Fibroblast of skin of back (primary cell): Measurements from ENCODE around the gene ZBTB17.
A peak's percentile ranks its signal among the peaks of the same experiment; 100 is the strongest.
"Not testable (repeated sequence)": the region's sequence is repeated elsewhere in the genome, so short reads cannot be mapped to it uniquely, and the experiment has no call there.

ENCODE experiments used
- DNase-seq: peaks from one replicate; pipeline ENCODE4 v3.0.0-alpha.2; 2013

The ZBTB17 gene

DNA sequence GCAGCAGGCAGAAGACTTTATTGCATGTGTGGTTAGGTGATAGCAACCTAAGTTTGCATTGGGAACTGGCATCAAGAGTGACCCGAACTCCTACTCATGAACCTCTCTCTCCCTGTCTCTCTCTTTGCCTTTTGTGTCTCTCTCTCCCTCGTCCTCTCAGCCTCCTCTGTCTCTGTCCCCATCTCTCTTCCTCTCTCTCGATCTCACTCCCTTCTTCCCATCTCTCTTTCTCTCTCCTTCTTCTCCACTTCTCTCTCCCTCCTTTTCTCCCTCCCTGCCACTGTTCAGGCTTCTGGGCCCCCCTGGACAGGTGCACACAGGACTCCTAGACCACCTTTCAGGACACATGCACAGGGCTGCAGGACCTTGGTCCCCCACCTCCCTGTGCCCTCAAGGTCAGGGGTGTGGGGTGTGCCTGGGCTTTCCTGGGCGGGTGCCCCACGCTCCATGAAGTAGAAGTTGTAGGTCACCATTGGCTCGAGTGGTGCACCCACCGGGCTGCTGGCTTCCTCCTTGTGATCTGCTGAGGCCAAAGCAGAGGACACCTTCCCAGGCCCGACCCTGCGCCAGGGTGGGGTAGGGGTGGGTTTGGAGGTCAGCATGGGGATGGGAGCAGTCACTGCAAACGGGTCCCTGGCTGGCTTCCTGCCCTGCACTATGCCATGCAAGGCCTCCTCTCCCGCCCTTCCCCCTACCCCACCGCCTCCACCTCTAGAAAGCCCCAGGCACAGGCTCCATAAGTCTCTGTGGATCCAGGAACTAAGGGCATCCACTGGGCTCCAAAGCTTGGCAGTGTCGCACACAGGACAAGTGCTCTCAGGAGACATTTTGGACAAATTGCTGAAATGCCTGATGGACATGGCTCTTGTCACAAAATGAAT is 13.2 kb upstream of the ZBTB17 start:
- DNase-seq = no peak

DNA sequence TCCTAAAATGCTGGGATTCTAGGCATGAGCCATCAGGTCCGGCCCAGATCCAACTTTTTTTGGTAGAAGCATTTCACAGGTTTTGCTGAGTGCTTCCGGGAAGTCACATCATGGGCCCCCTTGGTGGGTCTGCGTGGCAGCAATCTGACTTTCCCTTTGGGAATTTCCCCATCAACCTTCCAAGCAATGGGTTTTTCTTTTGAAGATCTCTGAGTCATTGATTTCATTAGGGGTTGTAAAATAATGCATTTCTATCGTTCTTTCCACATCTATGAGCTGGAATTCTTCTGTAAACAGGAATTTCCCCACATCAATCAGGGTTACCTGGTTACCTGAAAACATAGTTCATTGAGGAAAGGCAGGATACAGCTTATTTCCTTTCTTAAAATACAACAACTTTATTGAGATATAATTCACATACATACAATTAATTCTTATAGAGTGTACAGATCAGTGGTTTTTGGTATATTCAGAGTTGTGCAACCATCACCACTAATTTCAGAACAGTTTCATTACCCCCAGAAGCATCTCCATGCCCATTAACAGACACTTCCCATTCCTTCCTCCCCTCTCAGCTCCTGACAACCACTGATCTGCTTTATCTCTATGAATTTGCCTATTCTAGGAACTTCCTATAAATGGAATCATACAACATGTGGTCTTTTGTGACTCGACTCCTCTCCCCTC is 9.9 kb upstream of the ZBTB17 start:
- no peak for DNase-seq

DNA sequence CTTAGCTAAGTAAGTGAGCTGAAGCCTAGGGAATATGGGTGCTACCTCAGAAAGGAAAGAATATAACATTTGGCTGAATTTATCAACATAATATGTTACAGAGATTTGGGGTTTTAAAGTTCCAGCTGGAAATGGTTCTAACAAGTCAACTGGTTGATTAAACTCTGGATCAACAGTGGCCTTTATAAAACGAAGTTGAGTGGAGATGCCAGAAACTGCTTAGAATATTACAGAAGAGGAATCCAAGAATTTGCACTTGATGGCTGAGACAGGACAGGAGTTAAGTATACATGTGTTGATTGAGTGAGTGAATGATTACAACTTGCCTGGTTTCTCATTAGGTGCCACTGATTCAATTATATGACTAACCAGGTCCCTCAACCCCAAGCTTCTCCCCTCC is 7.4 kb upstream of the ZBTB17 start:
- no peak for DNase-seq

DNA sequence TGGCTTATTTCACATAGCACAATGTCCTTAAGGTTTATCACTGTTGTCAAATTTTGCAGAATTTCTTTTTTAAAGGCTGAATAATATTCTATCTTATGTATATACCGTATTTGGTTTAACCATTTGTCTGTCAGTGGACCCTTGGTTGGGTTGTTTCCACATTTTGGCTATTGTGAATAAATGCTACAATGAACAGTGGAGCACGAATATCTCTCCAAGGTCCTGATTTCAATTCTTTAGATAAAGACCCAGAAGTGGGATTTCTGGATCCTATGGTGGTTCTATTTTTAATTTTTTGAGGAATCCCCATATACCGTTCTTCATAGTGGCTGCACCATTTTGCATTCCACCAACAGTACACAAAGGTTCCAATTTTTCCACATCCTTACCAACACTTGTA is 5.8 kb upstream of the ZBTB17 start:
- no peak for DNase-seq

DNA sequence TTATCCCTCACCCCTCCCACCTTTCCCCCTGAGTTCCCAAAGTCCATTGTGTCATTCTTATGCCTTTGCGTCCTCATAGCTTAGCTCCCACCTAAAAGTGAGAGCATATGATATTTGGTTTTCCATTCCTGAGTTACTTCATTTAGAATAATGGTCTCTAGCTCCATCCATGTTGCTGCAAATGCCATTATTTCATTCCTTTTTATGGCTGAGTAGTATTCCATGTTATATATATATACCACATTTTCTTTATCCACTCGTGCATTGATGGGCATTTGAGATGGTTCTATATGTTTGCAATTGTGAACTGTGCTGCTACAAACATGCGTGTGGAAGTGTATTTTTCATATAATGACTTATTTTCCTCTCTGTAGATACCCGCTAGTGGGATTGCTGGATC is 2.0 kb upstream of the ZBTB17 start:
- DNase-seq = not testable (repeated sequence)

DNA sequence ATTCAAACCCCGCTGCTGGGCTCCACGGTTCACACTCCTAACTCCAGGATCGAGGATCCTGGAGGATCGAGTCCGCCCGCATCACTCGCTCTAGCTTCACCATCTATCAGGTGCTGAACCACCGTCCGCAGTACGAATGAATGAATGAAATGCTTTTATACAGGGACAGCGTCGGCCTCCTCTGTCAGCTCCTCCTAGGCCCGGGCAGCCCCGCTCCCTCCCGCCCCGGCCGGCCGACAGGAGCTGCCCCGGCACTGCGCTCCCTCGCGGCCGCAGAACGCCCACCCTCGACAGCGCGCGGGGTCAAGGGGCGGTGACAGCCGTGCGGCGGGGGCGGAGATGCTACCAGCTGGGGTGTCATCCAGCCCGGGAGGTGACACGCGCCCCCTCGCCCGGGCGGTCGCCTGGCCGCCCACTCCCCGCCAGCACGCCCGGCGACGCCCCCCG is 520 bp downstream of the ZBTB17 start:
- DNase-seq = peak; percentile 65

DNA sequence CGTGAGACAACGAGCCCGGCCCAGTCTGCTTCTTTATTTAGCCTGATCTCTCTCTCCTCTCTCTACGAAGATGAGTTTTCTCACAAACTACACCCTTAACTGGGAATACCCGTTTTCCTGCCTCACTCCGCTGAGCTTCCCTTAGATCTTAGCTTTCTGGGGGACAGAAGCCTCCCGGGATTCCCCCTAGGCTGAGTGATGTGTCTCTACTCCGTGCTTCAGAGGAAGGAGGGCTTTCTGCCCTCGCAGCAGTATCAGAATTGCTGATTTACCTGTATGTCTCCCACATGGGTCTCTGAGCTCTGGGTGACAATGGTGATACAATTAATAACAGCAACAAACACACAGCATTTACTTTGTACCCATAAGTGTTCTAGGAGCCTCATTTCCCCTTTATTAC is 1.0 kb downstream of the ZBTB17 start:
- no peak for DNase-seq

DNA sequence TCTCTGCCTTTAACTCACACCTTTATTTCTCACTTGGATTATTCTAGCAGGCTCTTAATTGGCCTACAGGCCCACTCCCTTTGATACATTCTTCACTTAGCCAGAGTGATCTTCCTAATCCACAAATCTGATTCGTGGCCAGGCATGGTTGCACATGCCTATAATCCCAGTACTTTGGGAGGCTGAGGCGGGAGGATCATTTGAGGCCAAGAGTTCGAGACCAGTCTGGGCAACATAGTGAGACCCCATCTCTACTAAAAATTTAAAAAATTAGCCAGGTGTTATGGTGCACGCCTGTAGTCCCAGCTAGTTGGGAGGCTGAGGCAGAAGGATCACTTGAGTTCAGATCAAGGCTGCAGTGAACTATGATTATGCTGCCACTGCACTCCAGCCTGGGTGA is 2.1 kb downstream of the ZBTB17 start:
- no peak for DNase-seq

DNA sequence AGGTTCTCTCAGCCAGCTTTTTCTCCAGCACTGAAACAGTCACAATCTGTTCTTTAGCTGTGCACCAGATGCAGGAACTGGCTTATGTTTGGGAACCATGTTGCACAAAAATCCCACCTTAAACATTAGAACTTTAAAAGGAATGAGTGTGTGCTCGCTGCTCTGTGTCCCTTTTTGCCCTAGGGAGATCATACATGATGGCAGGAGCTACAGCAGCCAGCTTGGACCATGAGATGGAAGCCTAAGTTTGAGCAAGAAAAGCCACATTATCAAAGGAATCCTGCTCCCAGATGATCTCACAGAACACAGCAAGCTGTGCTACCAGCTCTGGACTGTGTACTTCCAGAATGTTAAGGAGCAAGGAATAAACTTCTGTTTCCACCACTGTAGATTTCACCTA is 3.5 kb downstream of the ZBTB17 start:
- no peak for DNase-seq

DNA sequence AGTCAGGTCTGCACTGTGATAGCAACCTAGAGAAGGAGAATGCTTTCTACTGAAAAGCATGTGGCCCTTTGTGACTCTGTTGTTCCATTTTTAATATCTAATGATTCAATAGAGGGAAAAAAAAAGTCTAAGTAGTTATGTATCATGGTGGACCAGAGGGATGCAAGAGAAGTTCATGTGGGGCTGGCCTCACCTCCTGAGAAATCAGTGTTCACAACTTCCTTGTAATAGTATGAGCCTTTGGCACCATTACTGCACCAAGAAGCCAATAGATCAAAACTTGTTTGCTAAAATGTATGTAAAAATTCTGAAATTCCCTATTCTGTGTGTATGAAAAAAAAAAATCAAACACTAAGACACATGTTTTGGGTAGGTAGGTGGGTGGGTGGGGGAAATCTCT is 5.0 kb downstream of the ZBTB17 start:
- no peak for DNase-seq

DNA sequence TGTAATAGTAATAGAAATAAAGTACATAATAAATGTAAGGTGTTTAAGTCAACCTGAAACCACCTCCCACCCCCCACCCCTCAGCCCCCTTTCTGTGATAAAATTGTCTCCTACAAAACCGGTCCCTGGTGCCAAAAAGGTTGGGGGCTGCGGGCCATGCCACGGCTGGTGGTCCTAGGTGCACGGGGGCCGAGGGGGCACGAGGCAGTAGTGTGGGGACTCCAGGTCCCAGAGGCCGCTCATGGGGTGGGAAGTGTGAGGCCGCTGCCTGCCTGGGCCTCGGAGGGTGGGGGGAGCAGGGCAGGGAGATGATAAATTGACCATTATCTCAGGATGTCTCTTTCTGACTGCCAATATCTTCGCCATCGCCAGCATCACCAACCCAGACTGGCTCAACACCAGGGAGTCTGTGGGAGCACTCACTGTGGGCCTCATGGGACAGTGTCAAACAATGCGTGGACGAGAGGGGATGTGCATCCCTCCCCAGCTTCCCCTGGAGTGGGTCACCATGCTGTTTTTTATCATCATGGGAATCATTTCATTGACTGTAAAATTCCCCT is 6.5 kb downstream of the ZBTB17 start:
- no peak for DNase-seq

DNA sequence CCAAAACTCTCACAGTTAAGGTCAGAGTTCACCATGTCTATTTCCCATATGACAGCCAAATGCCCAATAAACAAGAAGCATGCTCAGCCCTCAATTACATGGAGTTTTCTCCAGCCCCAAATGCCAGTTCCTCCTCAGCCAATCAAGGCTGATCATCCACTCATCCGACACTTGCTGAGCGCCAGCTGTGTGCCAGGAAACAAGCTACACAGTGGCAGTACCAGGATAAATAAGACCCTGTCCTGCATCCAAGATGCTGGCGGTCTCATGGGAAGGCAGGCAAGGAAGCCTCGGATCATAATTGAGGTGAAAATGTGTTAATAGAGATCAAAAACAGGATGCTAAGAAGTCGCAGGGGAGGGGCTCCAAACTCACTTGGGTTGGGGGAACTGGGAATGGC is 7.7 kb downstream of the ZBTB17 start:
- DNase-seq = no peak

DNA sequence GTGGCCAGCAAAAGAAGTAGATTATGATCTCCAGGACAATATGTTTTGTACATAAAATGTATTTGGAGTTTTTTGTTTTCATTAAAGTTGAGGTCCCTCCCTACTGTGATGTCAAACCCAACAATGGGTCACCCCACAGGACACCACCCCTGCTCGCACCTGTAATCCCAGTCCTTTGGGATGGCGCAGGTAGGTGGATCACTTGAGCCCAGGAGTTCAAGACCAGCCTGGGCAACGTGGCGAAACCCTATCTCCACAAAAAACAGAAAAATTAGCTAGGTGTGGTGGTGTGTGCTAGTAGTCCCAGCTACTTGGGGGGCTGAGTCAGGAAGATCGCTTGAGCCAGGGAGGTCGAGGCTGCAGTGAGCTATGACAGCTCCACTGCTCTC is 9.0 kb downstream of the ZBTB17 start:
- DNase-seq = no peak

DNA sequence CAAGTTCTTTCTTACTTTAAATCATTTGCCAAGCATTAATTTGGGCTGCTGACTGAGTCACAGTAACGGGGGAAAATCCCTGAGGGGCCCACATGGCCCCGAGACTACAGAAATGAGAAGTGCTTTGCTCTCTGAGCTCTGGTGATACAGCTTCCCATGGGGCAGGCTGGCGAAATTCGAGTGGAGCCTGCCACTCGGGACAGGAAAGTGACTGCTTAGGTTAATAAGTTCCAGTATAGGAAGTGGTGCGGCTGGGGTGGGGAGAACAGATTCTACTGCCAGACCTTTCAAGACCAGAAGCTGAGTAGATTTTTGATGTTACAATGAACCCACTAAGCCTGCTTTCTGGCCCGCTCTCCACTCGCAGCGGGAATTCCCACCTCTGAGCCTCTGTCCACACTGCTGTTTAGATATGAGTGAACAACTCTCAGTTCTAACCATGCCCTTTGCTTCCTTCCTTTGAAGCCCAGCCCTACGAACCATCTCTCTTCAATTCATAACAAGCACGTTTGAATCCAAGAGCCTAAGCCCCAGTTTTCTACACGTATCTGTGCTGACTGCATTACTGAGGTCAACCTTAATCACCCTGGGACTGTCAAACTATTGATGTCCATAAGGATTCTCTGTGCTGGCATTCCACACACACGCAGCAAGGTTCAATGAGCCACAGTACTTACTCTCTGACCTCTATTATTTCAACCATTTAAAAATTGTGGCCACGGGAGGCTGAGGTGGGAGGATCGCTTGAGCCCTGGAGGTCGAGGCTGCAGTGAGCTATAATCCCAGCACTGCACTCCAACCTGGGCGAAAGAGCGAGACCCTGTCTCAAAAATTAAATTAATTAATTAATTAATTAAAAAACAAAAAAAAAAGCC is 9.6 kb downstream of the ZBTB17 start:
- peak; percentile 51 for DNase-seq

DNA sequence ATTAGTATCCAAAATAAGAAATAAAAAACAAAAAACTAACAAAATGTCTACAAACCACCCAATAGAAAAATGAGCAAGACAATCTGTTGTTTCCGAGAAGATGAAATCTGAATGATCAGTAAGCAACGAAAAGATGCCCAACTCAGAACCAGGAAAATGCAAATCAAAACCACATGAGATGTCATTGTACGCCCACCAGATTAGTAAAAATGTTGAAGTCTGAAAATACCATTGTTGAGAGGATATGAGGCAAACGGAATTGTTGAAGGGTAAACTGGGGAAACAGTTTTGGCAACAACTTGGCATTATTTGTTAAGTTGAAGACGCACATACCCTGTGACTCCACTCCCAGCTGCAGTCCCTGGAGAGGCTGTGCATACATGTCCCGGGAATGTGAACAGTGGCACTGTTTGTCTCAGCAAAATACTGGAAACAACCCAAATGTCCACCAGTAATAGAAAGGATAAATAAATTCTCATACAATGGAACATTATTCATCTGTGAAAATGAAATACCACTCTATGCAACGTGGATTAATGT is 10.6 kb downstream of the ZBTB17 start:
- peak; percentile 79 for DNase-seq

DNA sequence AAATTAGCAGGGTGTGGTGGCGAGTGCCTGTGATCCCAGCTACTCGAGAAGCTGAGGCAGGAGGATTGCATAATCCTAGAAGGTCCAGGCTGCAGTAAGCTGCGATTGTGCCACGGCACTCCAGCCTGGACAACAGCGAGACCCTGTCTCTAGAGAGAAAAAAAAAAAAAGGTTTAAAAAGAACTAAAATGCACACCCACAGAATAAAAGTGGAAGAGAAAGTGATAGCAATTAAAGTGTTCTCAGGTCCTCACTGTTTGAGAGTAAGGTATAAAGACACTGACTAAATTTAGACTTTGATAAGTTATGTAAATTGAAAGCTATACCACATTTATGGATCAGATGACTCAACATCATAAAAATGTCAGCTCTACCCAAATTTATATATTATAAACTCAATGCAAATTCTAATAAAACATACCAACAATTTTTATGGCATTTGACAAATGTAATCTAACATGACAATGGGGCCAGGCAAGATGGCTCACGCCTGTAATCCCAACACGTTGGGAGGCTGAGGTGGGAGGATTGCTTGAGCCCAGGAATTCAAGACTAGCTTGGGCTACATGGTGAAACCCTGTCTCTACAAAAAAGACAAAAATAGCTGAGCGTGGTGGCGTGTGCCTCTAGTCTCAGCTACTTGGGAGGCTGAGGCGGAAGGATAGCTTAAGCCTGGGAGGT is 11.8 kb downstream of the ZBTB17 start:
- DNase-seq = no peak

DNA sequence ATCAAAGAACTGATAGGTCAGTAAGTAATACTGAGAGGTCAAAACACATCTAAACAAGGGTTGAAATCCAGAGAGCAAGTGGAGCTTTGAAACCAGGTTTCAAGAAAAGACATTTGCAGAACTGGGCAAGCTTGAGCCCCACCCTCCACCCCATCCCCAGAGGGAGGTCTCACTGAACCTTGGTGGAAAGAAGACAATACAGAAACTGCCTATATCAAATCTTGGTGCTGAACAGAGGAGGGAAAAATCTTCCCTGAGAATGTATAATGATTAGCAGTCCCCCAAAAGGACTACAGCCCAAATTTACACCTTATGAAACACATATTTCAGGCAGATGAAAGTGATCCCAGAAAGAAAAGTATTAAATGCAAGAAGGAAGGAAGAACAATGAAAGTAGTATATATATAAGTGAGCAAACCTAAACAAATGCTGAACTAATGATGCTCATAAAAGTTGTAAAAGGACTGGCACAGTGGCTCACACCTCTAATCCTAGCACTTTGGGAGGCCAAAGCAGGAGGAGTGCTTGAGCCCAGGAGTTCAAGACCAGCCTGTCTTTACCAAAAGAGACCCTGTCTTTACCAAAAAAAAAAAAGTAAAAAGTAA is 12.4 kb downstream of the ZBTB17 start:
- no peak for DNase-seq

DNA sequence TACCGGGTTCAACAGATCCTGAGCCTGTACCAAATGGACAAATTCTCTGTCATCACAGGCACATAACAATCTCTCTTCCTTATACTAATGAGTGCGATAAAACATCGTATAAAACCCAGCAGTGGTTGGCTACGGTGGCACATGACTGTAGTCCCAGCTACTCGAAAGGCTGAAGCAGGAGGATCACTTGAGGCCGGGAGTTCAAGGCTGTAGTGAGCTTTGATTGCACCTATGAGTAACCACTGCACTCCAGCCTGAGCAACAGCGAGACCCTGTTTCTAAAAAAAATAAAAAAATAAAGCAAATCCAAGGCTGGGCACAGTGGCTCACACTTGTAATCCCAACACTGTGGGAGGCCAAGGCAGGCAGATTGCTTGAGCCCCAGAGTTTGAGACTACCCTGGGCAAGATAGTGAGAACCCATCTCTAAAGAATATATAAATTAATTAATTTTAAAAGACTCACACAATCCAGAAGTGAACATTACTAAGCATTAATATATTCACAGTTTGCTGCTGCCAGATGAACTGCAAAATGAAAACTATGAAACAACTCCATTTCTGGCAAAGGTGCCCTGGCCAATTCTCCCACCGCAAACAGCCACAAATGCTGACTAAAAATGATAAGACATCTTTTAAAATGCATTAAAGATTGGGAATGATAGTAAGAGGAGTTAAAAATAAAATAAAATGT is 13.1 kb downstream of the ZBTB17 start:
- DNase-seq = no peak

DNA sequence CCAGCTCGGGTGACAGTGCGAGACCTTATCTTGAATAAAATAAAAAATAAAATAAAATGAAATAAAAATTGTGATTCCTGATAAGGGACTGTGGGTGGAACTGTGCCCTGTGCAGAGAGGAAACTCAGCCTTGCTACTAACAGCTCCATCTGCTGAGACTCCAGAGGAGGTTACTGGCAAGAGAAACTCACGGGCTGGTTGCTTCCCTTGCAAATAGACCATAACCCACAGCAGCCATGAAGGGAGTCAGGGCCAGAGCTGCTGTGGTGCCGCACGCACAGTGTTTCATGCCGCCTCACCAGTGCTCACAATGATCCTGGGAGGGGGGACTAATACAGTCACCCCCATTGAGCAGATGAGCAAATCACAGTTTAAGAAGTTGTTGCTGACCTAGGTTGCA is 13.7 kb downstream of the ZBTB17 start:
- no peak for DNase-seq

DNA sequence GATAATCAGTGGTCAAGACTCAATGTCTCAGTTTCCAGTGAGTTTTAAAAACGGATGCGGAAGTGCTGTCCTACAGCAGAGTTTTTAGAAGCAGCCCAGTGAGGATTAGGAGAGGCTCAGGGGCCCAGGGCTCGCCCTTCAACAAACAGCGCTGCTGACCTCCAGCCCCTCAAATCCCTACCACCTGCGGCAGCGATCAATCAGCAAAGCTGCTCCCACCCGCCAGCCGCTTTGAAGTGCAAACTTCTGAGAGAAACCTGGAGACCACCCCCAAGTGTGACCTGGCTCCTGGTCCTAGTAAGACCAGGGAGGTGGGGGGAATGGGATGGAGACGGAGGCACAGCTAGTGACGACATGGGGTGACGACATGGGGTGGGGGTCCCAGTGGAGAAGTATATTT is 14.4 kb downstream of the ZBTB17 start:
- no peak for DNase-seq

DNA sequence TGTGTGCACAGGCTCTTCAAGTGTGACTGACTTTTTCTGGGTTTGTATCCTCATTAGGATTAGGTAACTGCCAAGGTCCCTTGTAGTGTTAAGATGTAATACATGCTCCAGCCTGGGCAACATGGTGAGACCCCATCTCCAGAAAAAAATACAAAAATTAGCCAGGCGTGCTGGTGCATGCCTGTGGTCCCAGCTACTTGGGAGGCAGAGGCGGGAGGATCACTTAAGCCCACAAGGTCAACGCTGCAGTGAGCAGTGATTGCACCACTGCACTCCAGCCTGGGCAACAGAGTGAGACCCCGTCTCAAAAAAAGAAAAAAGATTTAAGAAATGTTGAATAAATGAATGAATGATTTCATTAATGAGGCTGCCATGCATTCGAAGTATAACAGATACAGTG is 15.1 kb downstream of the ZBTB17 start:
- no peak for DNase-seq
